RWPE1 (cell line): Measurements from ENCODE around the gene SH3RF1.
"Not testable (repeated sequence)": the region's sequence is repeated elsewhere in the genome, so short reads cannot be mapped to it uniquely, and the experiment has no call there.

Source experiments
- CTCF ChIA-PET: fragments of 350-600 bp; sonication (Branson Sonifier 250); formaldehyde crosslinking; extraction: SDS; loops from one replicate; lab custom pipeline; 2021; lab: Yijun Ruan, JAX
- POLR2A ChIA-PET: fragments of 400-600 bp; formaldehyde crosslinking; extraction: SDS; loops from one replicate; lab custom pipeline; 2020; ENCODE audit warnings: antibody characterized with exemption; ENCODE audit not compliant: low non-redundant PET; lab: Yijun Ruan, JAX
- DNase-seq: peaks from one replicate; pipeline ENCODE4 v3.0.0; 2012; ENCODE audit warnings: low spot score
- H3K27ac ChIP-seq: fragments of 450-650 bp; 2 replicates; pipeline ENCODE4 v1.5.1; 2017
- TF ChIP-seq, protein P1 (sequence below): fragments of 450-650 bp; conservative IDR thresholded peaks from 2 replicates; pipeline ENCODE4 v1.5.1; 2017; ENCODE audit warnings: low read depth, mild to moderate bottlenecking

The SH3RF1 gene

DNA sequence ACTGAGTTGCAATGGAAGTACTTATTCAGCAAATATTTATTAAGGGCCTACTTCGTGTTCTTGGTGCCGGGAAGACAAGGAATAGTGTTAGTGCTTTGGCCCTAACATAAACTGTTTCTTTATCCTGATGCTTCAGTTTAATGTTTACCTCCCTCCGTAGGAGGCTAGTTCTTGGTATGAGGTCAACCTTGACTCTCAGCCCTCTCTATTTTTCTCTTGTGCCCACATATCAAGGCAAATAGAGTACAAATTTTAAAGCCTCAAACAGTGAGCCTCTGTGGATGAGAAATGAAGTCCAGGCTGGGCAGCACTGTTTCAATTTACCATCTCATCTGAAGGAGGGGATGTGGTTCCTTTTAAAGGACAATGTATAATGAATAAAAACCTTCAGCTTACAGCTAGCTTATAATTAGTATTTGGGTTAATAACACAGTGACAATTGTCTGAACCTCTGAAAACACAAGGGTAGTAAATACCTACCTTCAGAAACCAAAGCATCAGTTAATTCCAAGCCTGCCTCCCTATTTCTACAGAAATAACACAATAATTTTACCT lies 68.5 kb downstream of the SH3RF1 start:
- CTCF ChIA-PET: interaction anchor here (0.6 kb wide), 1 partner anchor 928 kb away, joined by 5 read pairs; no protein-coding TSS in a partner anchor

DNA sequence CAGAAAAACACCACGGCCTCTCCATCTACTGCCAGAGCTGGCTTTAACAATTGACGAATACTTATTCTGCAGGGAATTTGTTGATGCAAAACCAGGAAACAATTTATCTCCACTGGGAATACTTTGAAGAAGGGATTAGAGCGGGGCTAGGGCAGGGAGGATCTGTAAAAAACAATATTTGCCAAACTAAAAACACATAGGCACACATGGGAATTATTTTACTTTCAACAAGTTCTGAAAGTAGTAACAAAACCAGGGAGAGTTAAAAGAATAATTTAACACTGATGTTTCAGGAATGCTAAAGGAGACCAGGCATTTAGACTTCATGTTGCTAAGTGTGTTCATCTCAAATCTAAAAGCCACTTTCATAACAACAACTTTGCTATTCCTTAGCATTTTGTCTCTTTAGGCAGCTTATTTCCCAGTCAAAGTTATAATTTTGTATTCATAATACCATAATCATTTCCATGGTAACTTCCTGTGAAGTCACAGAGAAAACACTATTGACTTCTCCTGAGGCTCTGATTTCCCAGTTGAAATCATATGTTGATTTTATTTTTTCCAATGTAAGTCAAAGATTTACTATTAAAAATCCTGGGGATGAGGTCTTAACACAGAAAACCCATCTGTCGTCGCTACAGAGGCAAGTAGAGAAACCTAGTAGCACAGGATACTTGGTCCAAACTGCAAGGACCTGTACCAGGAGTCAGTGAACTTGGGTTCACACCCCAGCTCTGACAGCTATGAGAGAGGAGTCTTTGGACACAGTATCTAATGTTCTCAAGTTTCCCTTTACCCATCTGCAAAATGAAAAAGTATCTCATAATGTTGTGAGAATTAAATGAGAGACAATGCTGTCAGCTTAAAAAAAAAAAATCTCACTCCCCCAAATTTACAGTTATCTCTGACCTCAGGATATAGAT lies 69.3 kb downstream of the SH3RF1 start:
- DNase-seq: no peak
- ChIA-PET CTCF (interaction anchor here (0.6 to 0.7 kb wide), 2 partner anchors 69 to 191 kb away, joined by 3 read pairs; no protein-coding TSS in a partner anchor), POLR2A (no interaction called here)
- H3K27ac ChIP-seq: no peak overlapping the region
- TF ChIP-seq, protein P1, sequence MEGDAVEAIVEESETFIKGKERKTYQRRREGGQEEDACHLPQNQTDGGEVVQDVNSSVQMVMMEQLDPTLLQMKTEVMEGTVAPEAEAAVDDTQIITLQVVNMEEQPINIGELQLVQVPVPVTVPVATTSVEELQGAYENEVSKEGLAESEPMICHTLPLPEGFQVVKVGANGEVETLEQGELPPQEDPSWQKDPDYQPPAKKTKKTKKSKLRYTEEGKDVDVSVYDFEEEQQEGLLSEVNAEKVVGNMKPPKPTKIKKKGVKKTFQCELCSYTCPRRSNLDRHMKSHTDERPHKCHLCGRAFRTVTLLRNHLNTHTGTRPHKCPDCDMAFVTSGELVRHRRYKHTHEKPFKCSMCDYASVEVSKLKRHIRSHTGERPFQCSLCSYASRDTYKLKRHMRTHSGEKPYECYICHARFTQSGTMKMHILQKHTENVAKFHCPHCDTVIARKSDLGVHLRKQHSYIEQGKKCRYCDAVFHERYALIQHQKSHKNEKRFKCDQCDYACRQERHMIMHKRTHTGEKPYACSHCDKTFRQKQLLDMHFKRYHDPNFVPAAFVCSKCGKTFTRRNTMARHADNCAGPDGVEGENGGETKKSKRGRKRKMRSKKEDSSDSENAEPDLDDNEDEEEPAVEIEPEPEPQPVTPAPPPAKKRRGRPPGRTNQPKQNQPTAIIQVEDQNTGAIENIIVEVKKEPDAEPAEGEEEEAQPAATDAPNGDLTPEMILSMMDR: no peak

More for the DNA sequence above, 68.5 kb downstream of the SH3RF1 start:
- TF ChIP-seq, protein P1: no peak
- DNase-seq: no peak
- no peak overlapping the region for H3K27ac ChIP-seq
- POLR2A ChIA-PET: no interaction called here

DNA sequence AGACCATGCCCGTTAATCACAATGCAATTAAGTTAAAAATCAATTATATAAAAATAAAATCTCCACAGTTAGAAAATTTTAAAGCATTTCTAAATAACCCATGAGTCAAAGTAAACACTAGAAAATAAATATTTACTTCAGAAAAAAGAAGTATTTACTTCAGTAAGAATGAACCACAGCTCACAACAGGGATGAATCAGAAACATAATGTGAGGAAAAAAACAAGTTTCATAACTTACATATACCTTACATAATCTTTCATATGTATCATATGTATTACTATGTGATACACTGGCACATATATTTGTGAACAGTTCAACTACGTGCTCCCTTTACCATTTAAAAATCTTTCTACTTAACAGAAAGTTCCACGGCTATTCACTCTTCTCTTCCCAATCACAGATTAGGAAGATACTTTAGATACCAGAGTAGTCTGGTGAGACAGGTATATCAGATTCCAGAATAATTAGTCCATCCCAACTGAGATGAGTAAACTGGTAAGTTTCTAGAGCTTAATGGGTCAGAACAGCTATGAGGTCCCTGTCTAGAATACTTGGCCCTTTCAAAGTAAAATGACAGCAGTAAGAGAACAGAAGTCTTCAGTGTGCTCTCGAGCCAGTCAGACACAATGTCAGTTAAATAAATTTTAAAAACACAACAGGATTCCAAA lies 70.3 kb downstream of the SH3RF1 start:
- TF ChIP-seq, protein P1: no peak
- CTCF ChIA-PET: interaction anchor here (0.6 kb wide), 1 partner anchor 190 kb away, joined by 3 read pairs; no protein-coding TSS in a partner anchor
- H3K27ac ChIP-seq: no peak overlapping the region

DNA sequence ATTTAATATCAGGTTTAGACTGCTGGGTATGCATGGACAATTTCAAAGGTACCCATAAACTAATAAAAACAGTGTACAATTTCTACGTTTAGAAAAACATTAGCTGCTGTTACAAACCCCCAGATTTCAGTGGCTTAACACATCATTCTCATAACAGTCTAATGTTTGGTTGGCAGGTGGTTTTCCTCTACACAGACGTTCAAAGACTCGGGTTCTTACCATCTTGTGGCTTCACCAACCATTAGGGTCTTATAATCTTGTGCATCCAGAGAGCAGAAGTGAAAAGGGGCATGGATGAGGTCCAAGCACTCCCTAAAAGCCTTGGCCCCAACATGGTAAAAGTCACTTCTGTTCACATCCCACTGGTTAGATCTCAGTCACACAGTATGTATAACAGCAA lies 71.6 kb downstream of the SH3RF1 start:
- TF ChIP-seq, protein P1: no peak
- ChIA-PET CTCF (no interaction called here), POLR2A (no interaction called here)
- H3K27ac ChIP-seq: no peak overlapping the region
- no peak for DNase-seq

More for the DNA sequence above, 70.3 kb downstream of the SH3RF1 start:
- POLR2A ChIA-PET: no interaction called here
- no peak for DNase-seq

DNA sequence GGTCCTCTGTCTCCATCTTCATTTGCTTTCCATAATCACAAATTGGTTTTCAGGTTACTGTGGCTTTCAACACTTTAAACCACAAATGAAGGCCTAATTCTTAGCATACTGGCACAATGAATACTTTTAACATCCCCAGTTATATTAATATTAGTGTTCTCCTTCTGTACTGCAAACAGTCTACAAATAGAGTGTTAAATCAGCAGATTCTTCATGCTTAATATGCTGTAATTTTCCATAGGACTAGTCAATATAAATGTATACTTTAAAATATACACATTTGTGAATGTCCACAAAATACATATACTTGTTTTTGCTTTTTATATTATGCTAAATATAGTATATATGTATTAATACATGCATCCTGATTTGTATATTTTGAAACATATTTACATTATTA lies 72.6 kb downstream of the SH3RF1 start:
- H3K27ac ChIP-seq: no peak overlapping the region
- no peak for DNase-seq
- POLR2A ChIA-PET: no interaction called here
- CTCF ChIA-PET: interaction anchor here (0.6 kb wide), 1 partner anchor 1014 kb away, joined by 3 read pairs; no protein-coding TSS in a partner anchor
- TF ChIP-seq, protein P1: no peak

DNA sequence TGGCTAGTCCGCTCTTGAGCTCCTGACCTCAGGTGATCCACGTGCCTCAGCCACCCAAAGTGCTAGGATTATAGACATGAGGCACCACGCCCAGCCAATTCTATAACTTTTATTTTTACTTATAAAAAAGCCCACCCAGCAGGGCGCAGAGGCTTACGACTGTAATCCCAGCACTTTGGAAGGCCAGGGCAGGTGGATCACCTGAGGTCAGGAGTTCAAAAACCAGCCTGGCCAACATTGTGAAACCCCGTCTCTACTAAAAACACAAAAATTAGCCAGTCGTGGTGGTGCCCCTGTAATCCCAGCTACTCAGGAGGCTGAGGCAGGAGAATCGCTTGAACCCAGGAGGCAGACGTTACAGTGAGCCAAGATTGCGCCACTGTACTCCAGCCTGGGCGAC lies 73.5 kb downstream of the SH3RF1 start:
- POLR2A ChIA-PET, DNase-seq, H3K27ac ChIP-seq, CTCF ChIA-PET: not testable (repeated sequence)
